GM12891 (cell line): ENCODE measurements around the gene SLC43A3.

ENCODE experiments used
- PAX5 ChIP-seq: IDR thresholded peaks from 2 replicates; pipeline ENCODE4 v1.6.1; 2011; ENCODE audit warnings: low read length, moderate library complexity, mild to moderate bottlenecking; ENCODE audit not compliant: insufficient read depth, severe bottlenecking
- POLR2A ChIP-seq: IDR thresholded peaks from 2 replicates; pipeline ENCODE4 v1.6.1; 2011; ENCODE audit warnings: low read depth, low read length, control low read depth
- POU2F2 ChIP-seq: IDR thresholded peaks from 2 replicates; pipeline ENCODE4 v1.6.1; 2011; ENCODE audit warnings: low read depth, mild to moderate bottlenecking, control low read depth, low read length, moderate library complexity

GRCh38 chr11:57440744-57441414 lies 14.0 kb upstream of the SLC43A3 start:
- no peak for TF ChIP-seq PAX5
- TF ChIP-seq POLR2A, result no peak
- no peak for TF ChIP-seq POU2F2
